K562 (cell line): ENCODE measurements around the gene ACP5. TPM values are rescaled to one million over a fixed set of nuclear protein-coding genes. Genes with fewer than 3 reads are reported as not detected.
A peak's percentile ranks its signal among the peaks of the same experiment; 100 is the strongest.

ENCODE experiments used
- CAMTA2 ChIP-seq: fragments of 250-450 bp; sonication (Bioruptor Pico); conservative IDR thresholded peaks from 2 replicates; pipeline ENCODE4 v1.5.1; 2022
- CBFA2T3 ChIP-seq: fragments of 450-650 bp; IDR thresholded peaks from 2 replicates; pipeline ENCODE4 v1.6.1; 2017
- CTCFL ChIP-seq: IDR thresholded peaks from 2 replicates; pipeline ENCODE4 v1.6.1; 2011; ENCODE audit warnings: borderline replicate concordance, low read depth, mild to moderate bottlenecking, moderate library complexity, low read length; ENCODE audit not compliant: insufficient read depth, poor library complexity, severe bottlenecking
- ESRRB ChIP-seq: fragments of 250-450 bp; sonication (Bioruptor Pico); IDR thresholded peaks from 2 replicates; pipeline ENCODE4 v1.5.0; 2020; ENCODE audit warnings: mild to moderate bottlenecking, moderate library complexity, borderline replicate concordance
- GTF2B ChIP-seq: IDR thresholded peaks from 2 replicates; pipeline ENCODE4 v1.6.1; 2011; ENCODE audit not compliant: insufficient read length; ENCODE audit errors: extremely low read depth
- HMGN3 ChIP-seq: IDR thresholded peaks from 2 replicates; pipeline ENCODE4 v1.6.1; 2011; ENCODE audit warnings: borderline replicate concordance, low read depth, mild to moderate bottlenecking, mixed read lengths, low read length; ENCODE audit not compliant: insufficient read length; ENCODE audit errors: extremely low read depth
- HNRNPL ChIP-seq: fragments of 200-400 bp; formaldehyde crosslinking; IDR thresholded peaks from 2 replicates; pipeline ENCODE4 v1.6.1; 2017; ENCODE audit warnings: low read depth, mild to moderate bottlenecking, low read length
- KAT8 ChIP-seq: fragments of 450-650 bp; IDR thresholded peaks from 2 replicates; pipeline ENCODE4 v1.6.1; 2016; ENCODE audit warnings: low read depth, mild to moderate bottlenecking
- PHF21A ChIP-seq: fragments of 450-650 bp; IDR thresholded peaks from 2 replicates; pipeline ENCODE4 v1.6.1; 2017; ENCODE audit warnings: low read depth, borderline replicate concordance
- TAF7 ChIP-seq: fragments of 450-650 bp; IDR thresholded peaks from 2 replicates; pipeline ENCODE4 v1.6.1; 2016; ENCODE audit warnings: missing genetic modification characterization, missing compliant biosample characterization
- TFAP4 ChIP-seq: sonication (generic); formaldehyde crosslinking; IDR thresholded peaks from 2 replicates; pipeline ENCODE4 v1.8.0; 2022; ENCODE audit warnings: missing genetic modification reagents, mild to moderate bottlenecking, moderate library complexity, borderline replicate concordance
- ZKSCAN8 ChIP-seq: fragments of 200-800 bp; sonication (Bioruptor generic); IDR thresholded peaks from 2 replicates; pipeline ENCODE4 v1.6.1; 2016; ENCODE audit warnings: missing genetic modification characterization, missing compliant biosample characterization
- ZNF398 ChIP-seq: fragments of 250-450 bp; sonication (Bioruptor Pico); IDR thresholded peaks from 2 replicates; pipeline ENCODE4 v1.8.0; 2021; ENCODE audit warnings: moderate library complexity, mild to moderate bottlenecking, inconsistent platforms
- ZNF444 ChIP-seq: fragments of 250-450 bp; sonication (Bioruptor Pico); IDR thresholded peaks from 2 replicates; pipeline ENCODE4 v1.4.0; 2020; ENCODE audit warnings: mild to moderate bottlenecking, moderate library complexity
- ZNF518B ChIP-seq: fragments of 250-450 bp; sonication (Bioruptor Pico); IDR thresholded peaks from 2 replicates; pipeline ENCODE4 v1.5.0; 2021; ENCODE audit warnings: mild to moderate bottlenecking, moderate library complexity
- polyA plus RNA-seq, 8 experiments: library from polyadenylated mRNA; depleted of rRNA in 4 of 8; stranded (reverse) in 5 of 8; unstranded in 3 of 8; fragments of >200 nt; fragmentation: Nextera tagmentation in 2 of 8; fragmentation: Illumina TruSeq in 1 of 8; extraction: Ambion mirVana in 2 of 8; extraction: Trizol in 1 of 8; gene quantifications; 2 replicates each; pipeline versions ENCODE4 v1.2.1 to v1.2.3, GENCODE V29; 2011 to 2014; ENCODE audit warnings: inconsistent platforms in 1 of 8, missing spikeins in 1 of 8
- total RNA-seq, 7 experiments: library from RNA; depleted of rRNA in 6 of 7; stranded (reverse); fragments of >200 nt in 6 of 7; fragmentation: Illumina TruSeq in 2 of 7; extraction: Trizol in 2 of 7; gene quantifications; 2 replicates each; pipeline versions ENCODE4 v1.2.1 to v1.2.3, GENCODE V29; 2011 to 2021; ENCODE audit warnings: low replicate concordance in 1 of 7

ACP5 gene
- total and polyA plus RNA-seq, 9 of the 15 experiments (the other 6 are each of a cell fraction or from before 2014, with no cell fraction given), result 0.06 to 1.1 (median 0.31) TPM; not detected in 1

- TF ChIP-seq GTF2B (no peak), PHF21A (0 out of 2 replicates have a peak, but pooled peaks have one; percentile 11), ZNF444 (0 out of 2 replicates have a peak, but pooled peaks have one; percentile 22), CTCFL (peak; percentile 100), ZKSCAN8 (no peak), TAF7 (tag) (no peak), HNRNPL (0 out of 2 replicates have a peak, but pooled peaks have one; percentile 25), HMGN3 (peak; percentile 94), ZNF518B (CRISPR knock-in tag) (no peak), TFAP4 (CRISPR knock-in tag) (peak; percentile 78), CAMTA2 (no peak), CBFA2T3 (0 out of 2 replicates have a peak, but pooled peaks have one; percentile 9), ZNF398 (CRISPR knock-in tag) (no peak), KAT8 (no peak), ESRRB (CRISPR knock-in tag) (no peak)
Measured at GRCh38 chr19:11535792-11536595, 41.5 kb downstream of the ACP5 start (continued).
